MM.1S (cell line): ENCODE data around the gene MBOAT2.

Source experiments
- DNase-seq: peaks from one replicate; pipeline ENCODE4 v3.0.0-alpha.2; 2015
- H2AFZ ChIP-seq: fragments of 300-600 bp; sonication (generic); 2 replicates; pipeline ENCODE4 v1.6.0; 2016; ENCODE audit warnings: antibody characterized with exemption, low read length
- H3F3A ChIP-seq: fragments of 300-600 bp; sonication (generic); 2 replicates; pipeline ENCODE4 v1.6.1; 2016; ENCODE audit warnings: mild to moderate bottlenecking, antibody characterized with exemption, low read length, moderate library complexity, mixed read lengths; ENCODE audit not compliant: insufficient read depth
- H3K27ac ChIP-seq: fragments of 300-600 bp; sonication (generic); 2 replicates; pipeline ENCODE4 v1.5.1; 2016; ENCODE audit warnings: mild to moderate bottlenecking, low read length
- H3K27me3 ChIP-seq: fragments of 300-600 bp; sonication (generic); replicated peaks from 2 replicates; pipeline ENCODE4 v1.6.0; 2016; ENCODE audit warnings: low read length; ENCODE audit not compliant: insufficient read depth
- H3K36me3 ChIP-seq: fragments of 300-600 bp; sonication (generic); replicated peaks from 2 replicates; pipeline ENCODE4 v1.6.1; 2016; ENCODE audit warnings: mild to moderate bottlenecking, low read length, mixed read lengths; ENCODE audit not compliant: insufficient read depth
- H3K4me1 ChIP-seq: fragments of 300-600 bp; sonication (generic); 2 replicates; pipeline ENCODE4 v1.6.1; 2016; ENCODE audit warnings: low read length, mixed read lengths
- H3K4me2 ChIP-seq: fragments of 300-600 bp; sonication (generic); 2 replicates; pipeline ENCODE4 v1.6.0; 2016; ENCODE audit warnings: low read depth, low read length
- H3K4me3 ChIP-seq: fragments of 300-600 bp; sonication (generic); 2 replicates; pipeline ENCODE4 v1.5.1; 2016; ENCODE audit warnings: low read length, mixed read lengths
- H3K79me2 ChIP-seq: fragments of 300-600 bp; sonication (generic); 2 replicates; pipeline ENCODE4 v1.6.1; 2016; ENCODE audit warnings: mixed run types, low read length, mixed read lengths
- H3K9ac ChIP-seq: fragments of 300-600 bp; sonication (generic); 2 replicates; pipeline ENCODE4 v1.6.1; 2016; ENCODE audit warnings: low read length, mixed read lengths
- H3K9me2 ChIP-seq: fragments of 300-600 bp; sonication (generic); replicated peaks from 2 replicates; pipeline ENCODE4 v1.6.1; 2016; ENCODE audit warnings: mild to moderate bottlenecking, low read length, mixed read lengths; ENCODE audit not compliant: insufficient read depth
- H3K9me3 ChIP-seq: fragments of 300-600 bp; sonication (generic); replicated peaks from 2 replicates; pipeline ENCODE4 v1.6.1; 2016; ENCODE audit warnings: mild to moderate bottlenecking, low read length, mixed read lengths; ENCODE audit not compliant: insufficient read depth
- H4K20me1 ChIP-seq: fragments of 300-600 bp; sonication (generic); 2 replicates; pipeline ENCODE4 v1.6.1; 2016; ENCODE audit warnings: mild to moderate bottlenecking, low read length, moderate library complexity, mixed read lengths; ENCODE audit not compliant: insufficient read depth
- EZH2 ChIP-seq: fragments of 300-600 bp; sonication (generic); optimal IDR thresholded peaks from 2 replicates; pipeline ENCODE3; 2017; ENCODE audit warnings: low read depth, mild to moderate bottlenecking, antibody characterized with exemption, low read length, mixed read lengths
- EZH2phosphoT487 ChIP-seq: fragments of 300-600 bp; sonication (generic); IDR thresholded peaks from 2 replicates; pipeline ENCODE4 v1.6.1; 2018; ENCODE audit warnings: antibody characterized with exemption, low read length
- TF ChIP-seq, protein P1 (sequence below): fragments of 300-600 bp; sonication (generic); IDR thresholded peaks from 2 replicates; pipeline ENCODE4 v1.5.1; 2016; ENCODE audit warnings: antibody characterized with exemption, low read length, mixed read lengths

MBOAT2 gene

GRCh38 chr2:8863331-8863953 is 140.0 kb downstream of the MBOAT2 start:
- no peaks in the 10 kb centered on the region for H3K36me3 ChIP-seq

GRCh38 chr2:8862230-8862629 is 141.3 kb downstream of the MBOAT2 start:
- no peaks in the 10 kb centered on the region for H3K9me3 ChIP-seq
- no peak overlapping the region for H3K4me2 ChIP-seq
- TF ChIP-seq EZH2phosphoT487: no peak
- TF ChIP-seq, protein P1, sequence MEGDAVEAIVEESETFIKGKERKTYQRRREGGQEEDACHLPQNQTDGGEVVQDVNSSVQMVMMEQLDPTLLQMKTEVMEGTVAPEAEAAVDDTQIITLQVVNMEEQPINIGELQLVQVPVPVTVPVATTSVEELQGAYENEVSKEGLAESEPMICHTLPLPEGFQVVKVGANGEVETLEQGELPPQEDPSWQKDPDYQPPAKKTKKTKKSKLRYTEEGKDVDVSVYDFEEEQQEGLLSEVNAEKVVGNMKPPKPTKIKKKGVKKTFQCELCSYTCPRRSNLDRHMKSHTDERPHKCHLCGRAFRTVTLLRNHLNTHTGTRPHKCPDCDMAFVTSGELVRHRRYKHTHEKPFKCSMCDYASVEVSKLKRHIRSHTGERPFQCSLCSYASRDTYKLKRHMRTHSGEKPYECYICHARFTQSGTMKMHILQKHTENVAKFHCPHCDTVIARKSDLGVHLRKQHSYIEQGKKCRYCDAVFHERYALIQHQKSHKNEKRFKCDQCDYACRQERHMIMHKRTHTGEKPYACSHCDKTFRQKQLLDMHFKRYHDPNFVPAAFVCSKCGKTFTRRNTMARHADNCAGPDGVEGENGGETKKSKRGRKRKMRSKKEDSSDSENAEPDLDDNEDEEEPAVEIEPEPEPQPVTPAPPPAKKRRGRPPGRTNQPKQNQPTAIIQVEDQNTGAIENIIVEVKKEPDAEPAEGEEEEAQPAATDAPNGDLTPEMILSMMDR: no peak
- TF ChIP-seq EZH2: no peak
- H3K4me3 ChIP-seq: no peak overlapping the region
- no peak overlapping the region for H3K9ac ChIP-seq
- H3F3A ChIP-seq: no peaks in the 10 kb centered on the region
- H3K79me2 ChIP-seq: no peaks in the 10 kb centered on the region
- H3K36me3 ChIP-seq: no peaks in the 10 kb centered on the region
- H2AFZ ChIP-seq: no peak overlapping the region
- DNase-seq: no peak
- no peaks in the 10 kb centered on the region for H4K20me1 ChIP-seq
- H3K9me2 ChIP-seq: no peaks in the 10 kb centered on the region
- H3K27me3 ChIP-seq: no peaks in the 10 kb centered on the region
- H3K4me1 ChIP-seq: no peaks in the 10 kb centered on the region
- H3K27ac ChIP-seq: no peak overlapping the region

More at GRCh38 chr2:8863331-8863953, 140.0 kb downstream of the MBOAT2 start:
- Histone ChIP-seq H3K4me1 (no peaks in the 10 kb centered on the region), H3K79me2 (no peaks in the 10 kb centered on the region), H3K9ac (no peak overlapping the region), H3K27ac (no peak overlapping the region), H3K4me3 (no peak overlapping the region), H2AFZ (no peak overlapping the region), H3K9me3 (no peaks in the 10 kb centered on the region), H3F3A (no peaks in the 10 kb centered on the region), H4K20me1 (no peaks in the 10 kb centered on the region), H3K9me2 (no peaks in the 10 kb centered on the region), H3K4me2 (no peak overlapping the region), H3K27me3 (no peaks in the 10 kb centered on the region)
- no peak for DNase-seq
- TF ChIP-seq, protein P1: no peak

DNA sequence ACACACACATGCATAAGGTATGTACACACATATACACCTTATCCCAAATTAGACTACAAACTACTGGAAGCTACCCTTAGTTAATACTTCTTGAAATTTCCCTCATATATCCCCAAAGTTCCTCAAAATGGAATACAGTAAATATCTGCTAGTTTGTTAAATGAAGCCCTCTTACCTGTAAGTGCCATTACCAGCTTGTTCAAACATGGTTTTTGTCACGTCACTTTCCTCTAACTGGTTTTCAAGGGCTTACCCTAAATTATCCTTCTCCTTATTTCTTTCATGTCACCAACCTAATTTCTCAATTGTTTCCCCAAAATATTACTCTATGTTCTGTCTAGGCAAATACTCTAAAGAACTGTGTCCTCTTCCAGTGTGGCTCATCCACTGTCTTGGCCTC is 141.7 kb downstream of the MBOAT2 start:
- H3K79me2 ChIP-seq: no peaks in the 10 kb centered on the region
- DNase-seq: no peak
- H3K9ac ChIP-seq: no peak overlapping the region
- no peaks in the 10 kb centered on the region for H3K9me2 ChIP-seq
- no peaks in the 10 kb centered on the region for H3K27me3 ChIP-seq
- no peaks in the 10 kb centered on the region for H3K36me3 ChIP-seq
- no peak for TF ChIP-seq EZH2
- H3K4me2 ChIP-seq: no peak overlapping the region
- no peaks in the 10 kb centered on the region for H4K20me1 ChIP-seq
- H3K27ac ChIP-seq: no peak overlapping the region
- no peaks in the 10 kb centered on the region for H3F3A ChIP-seq
- H3K4me1 ChIP-seq: no peaks in the 10 kb centered on the region
- H2AFZ ChIP-seq: no peak overlapping the region
- H3K9me3 ChIP-seq: no peaks in the 10 kb centered on the region
- H3K4me3 ChIP-seq: no peak overlapping the region

DNA sequence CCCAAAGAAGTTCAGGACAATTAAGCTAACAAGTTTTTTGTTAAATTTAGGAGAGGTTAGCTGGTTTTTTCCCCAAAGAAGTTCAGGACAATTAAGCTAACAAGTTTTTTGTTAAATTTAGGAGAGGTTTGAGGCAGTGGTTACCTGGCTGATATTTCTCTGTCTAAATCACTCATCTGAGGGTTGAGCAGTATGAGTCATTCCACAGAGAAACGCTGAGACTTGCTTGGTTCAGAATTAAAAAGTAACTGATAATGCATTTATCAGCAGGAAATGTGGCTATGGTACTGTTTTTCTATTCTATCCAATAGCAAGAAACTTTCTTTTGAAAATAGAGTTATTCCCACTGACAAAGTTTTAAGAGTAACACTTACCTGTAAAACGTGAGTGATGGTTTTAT is 143.2 kb downstream of the MBOAT2 start:
- Histone ChIP-seq H3K9me3 (no peaks in the 10 kb centered on the region), H3K79me2 (no peaks in the 10 kb centered on the region), H3K36me3 (no peaks in the 10 kb centered on the region), H4K20me1 (no peaks in the 10 kb centered on the region), H3F3A (no peaks in the 10 kb centered on the region), H2AFZ (no peak overlapping the region), H3K4me3 (no peak overlapping the region), H3K4me1 (no peaks in the 10 kb centered on the region), H3K4me2 (no peak overlapping the region), H3K27me3 (no peaks in the 10 kb centered on the region), H3K9ac (no peak overlapping the region), H3K9me2 (no peaks in the 10 kb centered on the region), H3K27ac (no peak overlapping the region)
- no peak for TF ChIP-seq EZH2phosphoT487
- TF ChIP-seq, protein P1: no peak
- no peak for TF ChIP-seq EZH2
- no peak for DNase-seq
